Astrocyte of the cerebellum (primary cell): ENCODE data around the gene SCN9A.

ENCODE experiments used
- DNase-seq: peaks from one replicate; pipeline ENCODE4 v3.0.0-alpha.2; 2011; ENCODE audit warnings: low read depth
- H3K4me3 ChIP-seq: 2 replicates; pipeline ENCODE4 v1.5.1; 2011; ENCODE audit warnings: mild to moderate bottlenecking, low read depth, low read length, moderate library complexity
- in situ Hi-C: cut with HindIII; loops from 2 replicates; pipeline ENCODE4 v1.10.0; 2017; ENCODE audit warnings: low sequenced_read_pairs
- TF ChIP-seq, protein P1 (sequence below): IDR thresholded peaks from 2 replicates; pipeline ENCODE4 v1.5.1; 2012; ENCODE audit warnings: low read length, low read depth, moderate library complexity, mild to moderate bottlenecking; ENCODE audit errors: missing control alignments

Gene SCN9A

DNA sequence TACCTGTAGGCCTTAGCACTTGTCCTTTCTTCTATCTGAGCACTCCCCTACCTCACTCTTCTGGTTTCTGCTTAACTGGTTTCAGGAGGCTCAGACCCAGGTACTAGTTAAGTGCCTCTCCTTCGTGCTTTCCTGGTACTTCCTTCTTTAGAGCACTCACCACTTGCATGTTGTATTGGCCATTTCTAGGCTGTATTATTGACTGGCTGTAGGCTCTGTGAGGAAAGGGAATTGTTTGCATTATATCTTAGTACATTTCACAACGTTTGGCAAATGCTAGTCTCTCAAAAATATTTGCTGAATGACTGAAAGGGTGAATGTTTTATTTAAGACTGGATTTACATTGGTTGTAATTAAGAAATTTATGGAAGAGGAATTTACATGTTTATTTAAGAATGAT lies 212.0 kb downstream of the SCN9A start:
- H3K4me3 ChIP-seq, result no peak overlapping the region
- in situ Hi-C loops, result no loop called here
- TF ChIP-seq, protein P1, sequence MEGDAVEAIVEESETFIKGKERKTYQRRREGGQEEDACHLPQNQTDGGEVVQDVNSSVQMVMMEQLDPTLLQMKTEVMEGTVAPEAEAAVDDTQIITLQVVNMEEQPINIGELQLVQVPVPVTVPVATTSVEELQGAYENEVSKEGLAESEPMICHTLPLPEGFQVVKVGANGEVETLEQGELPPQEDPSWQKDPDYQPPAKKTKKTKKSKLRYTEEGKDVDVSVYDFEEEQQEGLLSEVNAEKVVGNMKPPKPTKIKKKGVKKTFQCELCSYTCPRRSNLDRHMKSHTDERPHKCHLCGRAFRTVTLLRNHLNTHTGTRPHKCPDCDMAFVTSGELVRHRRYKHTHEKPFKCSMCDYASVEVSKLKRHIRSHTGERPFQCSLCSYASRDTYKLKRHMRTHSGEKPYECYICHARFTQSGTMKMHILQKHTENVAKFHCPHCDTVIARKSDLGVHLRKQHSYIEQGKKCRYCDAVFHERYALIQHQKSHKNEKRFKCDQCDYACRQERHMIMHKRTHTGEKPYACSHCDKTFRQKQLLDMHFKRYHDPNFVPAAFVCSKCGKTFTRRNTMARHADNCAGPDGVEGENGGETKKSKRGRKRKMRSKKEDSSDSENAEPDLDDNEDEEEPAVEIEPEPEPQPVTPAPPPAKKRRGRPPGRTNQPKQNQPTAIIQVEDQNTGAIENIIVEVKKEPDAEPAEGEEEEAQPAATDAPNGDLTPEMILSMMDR, result no peak
- DNase-seq, result no peak

DNA sequence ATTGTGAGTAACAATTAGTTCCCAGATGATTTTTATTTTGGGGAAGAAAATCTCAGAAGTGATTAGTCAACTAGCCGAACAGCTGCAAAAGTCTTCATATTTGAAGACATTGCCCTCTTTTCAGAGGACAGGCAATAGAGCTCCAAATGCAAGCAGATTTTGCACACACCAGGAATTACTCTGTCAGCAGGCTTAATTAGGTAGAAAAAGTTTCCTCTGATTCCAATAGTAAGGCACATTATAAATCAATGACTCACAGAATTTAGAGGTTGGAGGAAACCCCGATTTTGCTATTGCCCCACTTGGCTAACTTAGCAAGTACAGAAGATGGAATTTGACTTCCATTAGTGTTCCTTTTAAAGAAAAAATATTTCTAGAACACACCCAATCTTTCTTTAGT lies 217.2 kb downstream of the SCN9A start:
- DNase-seq, result no peak
- TF ChIP-seq, protein P1, result no peak
- in situ Hi-C loops, result no loop called here
- H3K4me3 ChIP-seq, result no peak overlapping the region

DNA sequence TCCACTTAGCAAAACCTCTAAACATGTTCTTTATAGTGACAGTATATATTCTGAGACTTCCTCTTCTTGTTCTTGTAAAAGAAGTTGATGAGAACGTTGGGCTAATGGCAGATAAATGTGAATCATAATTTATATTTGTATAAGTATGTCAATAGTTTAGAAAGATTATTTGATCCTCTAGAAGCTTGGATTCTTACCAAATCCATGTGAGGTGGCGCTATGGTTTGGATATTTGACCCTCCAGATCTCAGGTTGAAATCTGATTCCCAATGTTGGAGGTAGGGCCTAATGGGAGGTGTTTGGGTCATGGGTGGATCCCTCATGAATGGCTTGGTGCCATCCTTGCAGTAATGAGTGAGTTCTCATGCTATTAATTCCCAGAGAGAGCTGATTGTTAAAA lies 218.2 kb downstream of the SCN9A start:
- no peak overlapping the region for H3K4me3 ChIP-seq
- in situ Hi-C loops, result no loop called here
- no peak for DNase-seq
- TF ChIP-seq, protein P1, result no peak

DNA sequence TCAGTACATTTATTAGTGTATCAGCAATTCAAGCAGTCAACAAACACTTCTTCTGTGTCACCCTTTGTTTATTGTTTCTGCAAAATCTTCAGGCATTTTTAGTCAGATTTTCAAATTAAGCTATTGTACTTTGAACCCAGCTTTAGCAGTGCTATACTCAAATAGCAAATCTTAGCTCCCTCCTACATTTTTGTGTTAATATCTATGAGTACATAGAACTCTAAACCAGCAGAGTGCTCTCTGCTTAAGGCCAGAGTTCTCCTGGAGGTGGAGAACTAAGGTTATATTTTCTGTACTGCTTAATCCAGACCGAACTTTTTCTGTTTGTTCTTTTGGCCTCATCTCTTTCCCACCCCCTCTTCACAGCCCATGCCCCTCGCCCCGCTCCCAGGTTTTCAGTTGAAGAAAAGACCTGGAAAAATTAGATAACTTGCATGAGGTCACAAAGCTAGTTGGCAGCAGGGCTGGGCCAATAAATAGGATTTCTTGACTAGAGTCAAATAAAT lies 218.7 kb downstream of the SCN9A start:
- in situ Hi-C loops, result no loop called here
- no peak overlapping the region for H3K4me3 ChIP-seq
- TF ChIP-seq, protein P1, result no peak
- DNase-seq, result no peak

DNA sequence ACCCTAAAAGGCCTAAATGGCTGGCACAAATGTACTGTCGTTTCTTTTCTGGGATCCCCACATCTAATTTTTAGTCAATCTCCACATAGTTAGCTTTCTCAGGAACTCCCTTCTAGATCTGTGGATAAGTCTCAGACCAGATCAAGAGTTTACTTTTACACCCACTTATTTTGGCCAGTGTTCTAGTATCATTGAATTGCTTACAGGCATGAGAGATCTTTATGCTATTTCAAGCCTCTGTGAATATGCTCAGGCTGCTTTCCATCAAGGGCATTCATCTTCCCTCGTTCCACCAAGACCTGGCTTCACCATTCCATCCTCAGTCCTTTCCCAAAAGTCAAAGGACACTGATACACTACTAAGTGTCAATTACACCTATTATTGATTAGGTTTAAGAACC lies 220.2 kb downstream of the SCN9A start:
- H3K4me3 ChIP-seq, result no peak overlapping the region
- TF ChIP-seq, protein P1, result no peak
- in situ Hi-C loops, result no loop called here
- no peak for DNase-seq

DNA sequence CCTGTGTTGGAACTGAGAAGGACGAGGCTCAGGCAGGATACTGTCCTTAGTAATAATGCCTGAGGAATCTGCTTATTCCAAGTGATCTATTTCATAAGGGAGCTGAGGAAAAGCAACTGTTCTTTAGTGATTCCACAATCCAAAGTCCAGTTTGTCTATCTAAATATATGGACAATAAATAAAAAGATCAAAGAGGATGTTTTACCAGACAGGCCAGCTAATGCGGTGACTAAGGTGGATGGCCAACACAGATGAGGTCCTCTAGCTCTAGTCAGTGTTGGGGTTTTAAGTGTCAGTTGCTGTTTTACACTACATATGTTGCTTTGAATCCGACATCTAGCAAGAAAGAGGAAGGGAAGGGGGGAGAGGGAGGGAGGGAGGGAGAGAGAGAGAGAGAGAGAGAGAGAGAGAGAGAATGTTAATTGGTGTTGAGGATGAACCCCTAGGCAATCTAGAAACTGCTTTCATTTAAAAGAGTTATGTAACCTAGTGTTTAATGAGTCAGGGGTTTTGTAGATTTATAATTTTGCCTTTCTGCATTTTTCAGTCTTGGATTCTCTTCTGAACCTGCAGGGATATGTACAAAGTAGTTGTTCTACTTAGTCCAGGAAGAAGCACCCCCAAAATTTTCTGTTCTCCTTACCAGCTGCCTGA lies 220.9 kb downstream of the SCN9A start:
- DNase-seq, result no peak
- TF ChIP-seq, protein P1, result no peak
- in situ Hi-C loops, result no loop called here

DNA sequence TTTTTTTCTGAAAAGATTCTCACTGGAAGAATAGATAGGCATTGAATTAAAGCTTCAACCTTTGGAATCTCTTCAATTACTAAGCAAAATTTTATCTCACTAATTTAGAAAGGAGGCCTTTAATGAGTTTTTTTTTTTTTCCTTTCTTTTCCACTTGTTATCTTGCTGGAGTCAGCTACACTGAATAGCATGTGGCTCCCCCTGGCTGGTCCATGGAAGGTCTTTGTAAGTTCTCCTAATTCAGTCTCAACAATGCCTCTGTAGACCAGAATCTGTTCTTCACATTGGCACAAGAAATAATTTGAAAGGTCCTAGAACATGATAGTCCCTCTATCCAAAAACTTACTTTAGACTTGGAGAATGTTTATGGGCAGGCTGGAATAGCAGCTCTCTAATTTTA lies 223.7 kb downstream of the SCN9A start:
- DNase-seq, result no peak
- H3K4me3 ChIP-seq, result no peak overlapping the region
- in situ Hi-C loops, result no loop called here
- TF ChIP-seq, protein P1, result no peak

More for the DNA sequence above, 220.9 kb downstream of the SCN9A start:
- no peak overlapping the region for H3K4me3 ChIP-seq
